DOHH2 (cell line): Measurements from ENCODE around the gene TBCD.

Experiments used
- H3F3A ChIP-seq: fragments of 200-600 bp; sonication (generic), shearing (Covaris generic); 2 replicates; pipeline ENCODE4 v1.6.0; 2016; ENCODE audit warnings: antibody characterized with exemption, mild to moderate bottlenecking; ENCODE audit not compliant: control insufficient read depth, insufficient read depth
- H3K27ac ChIP-seq: fragments of 200-600 bp; sonication (generic); 2 replicates; pipeline ENCODE4 v1.5.1; 2014; ENCODE audit warnings: low read depth, mild to moderate bottlenecking, low read length, moderate library complexity
- H3K27me3 ChIP-seq: fragments of 200-600 bp; sonication (generic); 2 replicates; pipeline ENCODE4 v1.6.1; 2014; ENCODE audit warnings: mild to moderate bottlenecking, low read length, mixed read lengths; ENCODE audit not compliant: control insufficient read depth
- H3K36me3 ChIP-seq: fragments of 200-600 bp; sonication (generic); 2 replicates; pipeline ENCODE4 v1.6.1; 2014; ENCODE audit warnings: mild to moderate bottlenecking, low read length, moderate library complexity, mixed read lengths; ENCODE audit not compliant: control insufficient read depth
- H3K4me1 ChIP-seq: fragments of 200-600 bp; sonication (generic); 2 replicates; pipeline ENCODE4 v1.6.1; 2014; ENCODE audit warnings: mild to moderate bottlenecking, low read length, mixed read lengths; ENCODE audit not compliant: control insufficient read depth
- H3K4me2 ChIP-seq: fragments of 200-600 bp; sonication (generic); 2 replicates; pipeline ENCODE4 v1.6.0; 2014; ENCODE audit warnings: mild to moderate bottlenecking, low read length, moderate library complexity
- H3K4me3 ChIP-seq: fragments of 200-600 bp; sonication (generic); 2 replicates; pipeline ENCODE4 v1.5.1; 2014; ENCODE audit warnings: mild to moderate bottlenecking, low read length, mixed read lengths
- H3K79me2 ChIP-seq: fragments of 200-600 bp; sonication (generic); 2 replicates; pipeline ENCODE4 v1.6.1; 2014; ENCODE audit warnings: mild to moderate bottlenecking, low read length, mixed read lengths; ENCODE audit not compliant: control insufficient read depth
- H3K9me2 ChIP-seq: fragments of 200-600 bp; sonication (generic); replicated peaks from 2 replicates; pipeline ENCODE4 v1.6.1; 2014; ENCODE audit warnings: mild to moderate bottlenecking, low read length, mixed read lengths; ENCODE audit not compliant: control insufficient read depth
- H3K9me3 ChIP-seq: fragments of 200-600 bp; sonication (generic); 2 replicates; pipeline ENCODE4 v1.6.1; 2014; ENCODE audit warnings: antibody characterized with exemption, low read length, mixed read lengths; ENCODE audit not compliant: control insufficient read depth, insufficient read depth
- H4K20me1 ChIP-seq: fragments of 200-600 bp; sonication (generic); 2 replicates; pipeline ENCODE4 v1.6.0; 2014; ENCODE audit warnings: low read depth, mild to moderate bottlenecking, antibody characterized with exemption, low read length, moderate library complexity; ENCODE audit not compliant: control insufficient read depth, insufficient read depth
- EZH2phosphoT487 ChIP-seq: fragments of 200-600 bp; sonication (generic); IDR thresholded peaks from 2 replicates; pipeline ENCODE4 v1.6.1; 2017; ENCODE audit warnings: borderline replicate concordance, mild to moderate bottlenecking, antibody characterized with exemption, low read length, moderate library complexity, mixed read lengths
- TF ChIP-seq, protein P1 (sequence below): fragments of 200-600 bp; sonication (generic); IDR thresholded peaks from one replicate; pipeline ENCODE4 v1.5.1; 2014; ENCODE audit warnings: antibody characterized with exemption, mild to moderate bottlenecking, low read depth, low read length; ENCODE audit not compliant: poor library complexity, severe bottlenecking

The TBCD gene

DNA sequence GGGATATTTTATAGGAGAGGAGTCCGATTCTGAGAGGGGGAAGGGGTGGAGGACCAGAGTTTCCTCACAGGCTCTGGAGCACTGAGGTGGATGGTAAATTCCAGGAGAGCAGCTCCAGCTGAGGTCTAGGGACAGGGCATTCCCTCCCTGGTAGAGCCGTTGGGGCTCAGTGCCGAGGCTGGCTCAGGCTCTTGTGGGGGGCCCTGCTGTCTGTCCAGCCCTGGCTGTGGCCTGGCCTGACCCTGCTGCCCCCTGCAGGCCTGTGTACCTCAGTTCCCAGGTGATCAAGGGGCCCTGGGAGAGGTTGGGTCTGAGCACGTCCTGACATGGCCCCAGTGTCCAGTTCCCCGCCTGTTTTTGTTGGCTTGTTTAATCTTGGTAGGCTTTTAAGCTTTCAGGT lies 71.1 kb downstream of the TBCD start:
- Histone ChIP-seq H4K20me1 (no peaks in the 10 kb centered on the region), H3K27ac (no peak overlapping the region), H3K27me3 (no peaks in the 10 kb centered on the region), H3K4me3 (no peak overlapping the region), H3K9me3 (no peaks in the 10 kb centered on the region), H3K9me2 (no peaks in the 10 kb centered on the region), H3K4me1 (peaks cover 13% of the 10 kb centered on the region), H3F3A (no peaks in the 10 kb centered on the region), H3K36me3 (peaks cover 25% of the 10 kb centered on the region), H3K4me2 (no peak overlapping the region), H3K79me2 (no peaks in the 10 kb centered on the region)
- TF ChIP-seq, protein P1, sequence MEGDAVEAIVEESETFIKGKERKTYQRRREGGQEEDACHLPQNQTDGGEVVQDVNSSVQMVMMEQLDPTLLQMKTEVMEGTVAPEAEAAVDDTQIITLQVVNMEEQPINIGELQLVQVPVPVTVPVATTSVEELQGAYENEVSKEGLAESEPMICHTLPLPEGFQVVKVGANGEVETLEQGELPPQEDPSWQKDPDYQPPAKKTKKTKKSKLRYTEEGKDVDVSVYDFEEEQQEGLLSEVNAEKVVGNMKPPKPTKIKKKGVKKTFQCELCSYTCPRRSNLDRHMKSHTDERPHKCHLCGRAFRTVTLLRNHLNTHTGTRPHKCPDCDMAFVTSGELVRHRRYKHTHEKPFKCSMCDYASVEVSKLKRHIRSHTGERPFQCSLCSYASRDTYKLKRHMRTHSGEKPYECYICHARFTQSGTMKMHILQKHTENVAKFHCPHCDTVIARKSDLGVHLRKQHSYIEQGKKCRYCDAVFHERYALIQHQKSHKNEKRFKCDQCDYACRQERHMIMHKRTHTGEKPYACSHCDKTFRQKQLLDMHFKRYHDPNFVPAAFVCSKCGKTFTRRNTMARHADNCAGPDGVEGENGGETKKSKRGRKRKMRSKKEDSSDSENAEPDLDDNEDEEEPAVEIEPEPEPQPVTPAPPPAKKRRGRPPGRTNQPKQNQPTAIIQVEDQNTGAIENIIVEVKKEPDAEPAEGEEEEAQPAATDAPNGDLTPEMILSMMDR, result peak; percentile 43
- TF ChIP-seq EZH2phosphoT487, result no peak

DNA sequence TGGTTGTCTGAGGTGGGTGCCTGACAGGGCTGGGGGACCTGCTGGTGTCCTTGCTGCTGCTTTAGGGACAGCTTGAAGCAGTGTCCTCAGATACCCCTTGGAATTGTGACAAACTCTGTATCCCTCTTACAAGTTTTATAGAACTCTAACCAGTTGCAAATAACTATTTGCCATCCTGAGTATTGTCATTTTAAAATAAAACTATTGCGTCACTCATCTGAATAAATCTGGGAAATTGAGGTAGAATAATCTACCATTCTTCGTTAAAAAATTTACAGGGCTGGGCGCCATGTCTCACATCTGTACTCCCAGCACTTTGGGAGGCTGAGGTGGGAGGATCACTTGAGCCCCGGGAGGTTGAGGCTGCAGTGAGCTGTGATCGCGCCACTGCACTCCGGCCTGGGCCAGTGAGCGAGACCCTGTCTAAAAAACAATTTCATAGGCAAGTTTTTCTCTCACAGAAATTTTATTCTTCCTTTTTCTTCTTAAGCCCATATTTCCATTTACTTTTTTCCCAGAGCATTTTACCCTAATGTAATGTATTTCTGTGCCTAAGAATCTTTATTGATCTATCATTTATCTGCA lies 73.8 kb downstream of the TBCD start:
- Histone ChIP-seq H3K9me2 (no peaks in the 10 kb centered on the region), H3K4me2 (no peak overlapping the region), H3K27me3 (no peaks in the 10 kb centered on the region), H3K4me1 (no peaks in the 10 kb centered on the region), H3K27ac (no peak overlapping the region), H3F3A (no peaks in the 10 kb centered on the region), H3K9me3 (no peaks in the 10 kb centered on the region), H3K79me2 (no peaks in the 10 kb centered on the region), H4K20me1 (no peaks in the 10 kb centered on the region), H3K36me3 (peaks cover 28% of the 10 kb centered on the region), H3K4me3 (no peak overlapping the region)
- TF ChIP-seq EZH2phosphoT487, result no peak
- TF ChIP-seq, protein P1, result no peak

DNA sequence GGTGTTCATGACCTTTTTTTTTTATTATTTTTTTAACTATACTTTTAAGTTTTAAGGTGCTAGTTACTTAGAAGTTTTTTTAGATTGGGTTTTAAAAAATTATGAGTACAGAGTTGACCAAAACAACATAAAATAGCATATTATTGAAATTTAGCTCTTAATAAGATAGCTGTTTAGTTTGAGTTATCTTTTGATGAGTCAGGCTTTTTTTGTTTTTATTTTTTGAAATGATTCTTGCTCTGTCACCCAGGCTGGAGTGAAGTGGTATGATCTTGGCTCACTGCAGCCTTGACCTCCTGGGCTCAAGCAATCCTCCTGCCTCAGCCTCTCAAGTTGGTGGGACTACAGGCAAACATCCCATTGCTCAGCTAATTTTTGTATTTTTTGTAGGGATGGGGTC lies 74.3 kb downstream of the TBCD start:
- H3K9me3 ChIP-seq, result no peaks in the 10 kb centered on the region

More for the DNA sequence above, 74.3 kb downstream of the TBCD start:
- Histone ChIP-seq H3K27me3 (no peaks in the 10 kb centered on the region), H3K4me1 (no peaks in the 10 kb centered on the region), H4K20me1 (no peaks in the 10 kb centered on the region), H3K36me3 (peaks cover 25% of the 10 kb centered on the region), H3K79me2 (no peaks in the 10 kb centered on the region), H3K4me2 (no peak overlapping the region), H3K4me3 (no peak overlapping the region), H3F3A (no peaks in the 10 kb centered on the region), H3K27ac (no peak overlapping the region), H3K9me2 (no peaks in the 10 kb centered on the region)
- TF ChIP-seq EZH2phosphoT487, result no peak
- TF ChIP-seq, protein P1, result no peak
